Fibroblast of skin of right biceps (primary cell): ENCODE results near the gene GSG1L.

ENCODE experiments used
- DNase-seq: peaks from one replicate; pipeline ENCODE4 v3.0.0-alpha.2; 2013

The GSG1L gene

DNA sequence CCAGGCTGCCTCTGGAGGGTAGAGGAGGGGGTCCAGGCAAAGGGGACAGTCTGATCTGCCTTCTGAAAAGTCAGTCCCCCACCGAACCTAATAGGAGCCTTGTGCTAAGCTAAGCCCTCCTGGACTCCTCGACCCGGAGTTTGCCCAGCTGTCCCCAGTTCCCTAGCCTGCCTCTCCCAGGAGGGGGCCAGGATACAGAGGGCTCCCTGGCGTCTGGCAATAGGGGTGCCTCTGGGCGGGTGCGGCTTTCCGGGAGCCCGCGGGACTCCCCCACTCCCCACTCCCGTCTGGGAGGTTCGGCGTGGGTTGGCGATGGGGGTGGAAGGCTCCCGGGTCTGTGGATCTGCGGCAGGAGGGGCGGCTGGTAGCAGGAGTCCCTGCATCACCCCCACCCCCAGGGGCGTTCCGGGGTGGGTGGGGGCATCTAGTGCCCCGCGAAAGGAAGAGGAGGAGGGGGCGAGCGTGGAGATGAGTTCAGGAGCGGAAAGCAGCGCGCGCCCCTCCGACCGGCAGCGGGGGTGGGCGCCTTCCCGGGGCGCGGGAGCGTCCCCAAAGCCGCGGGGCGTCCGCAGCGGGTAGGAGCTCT lies 1.2 kb downstream of the GSG1L start:
- DNase-seq: no peak

DNA sequence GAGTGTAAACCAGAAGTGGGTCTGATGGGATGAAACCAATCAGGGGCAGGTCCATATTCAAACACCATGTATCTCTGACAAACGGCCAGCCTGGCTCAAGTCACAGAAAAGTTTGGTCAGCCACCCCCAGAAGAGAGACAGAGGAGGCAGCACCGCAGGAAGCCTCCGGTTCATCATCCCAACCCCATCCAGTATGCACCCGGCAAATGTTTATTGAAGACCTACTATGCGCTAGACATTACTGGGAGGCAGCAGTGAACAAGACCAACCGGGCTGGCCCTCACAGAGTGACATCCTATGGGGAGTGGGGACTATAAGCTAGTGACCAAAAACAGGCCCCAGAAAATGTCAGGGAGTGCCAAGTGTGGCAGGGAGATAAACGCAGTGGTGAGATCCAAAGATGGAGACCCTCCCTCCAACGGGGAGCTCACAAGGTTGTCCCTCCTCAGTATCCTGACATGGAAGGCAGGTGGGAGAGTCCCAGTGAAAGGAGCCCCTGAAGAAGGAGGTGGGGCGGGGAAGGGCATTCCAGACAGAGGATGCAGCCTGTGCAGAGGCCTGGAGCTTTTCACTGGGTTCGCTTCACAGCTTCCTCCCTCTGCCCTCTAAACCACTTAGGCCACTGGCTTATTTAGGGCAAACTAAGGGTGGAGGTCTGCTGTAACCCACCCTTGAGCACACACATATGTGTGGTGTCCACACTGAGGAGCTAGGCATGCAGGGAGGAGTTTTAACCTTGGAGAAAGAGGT lies 2.0 kb downstream of the GSG1L start:
- DNase-seq: no peak

DNA sequence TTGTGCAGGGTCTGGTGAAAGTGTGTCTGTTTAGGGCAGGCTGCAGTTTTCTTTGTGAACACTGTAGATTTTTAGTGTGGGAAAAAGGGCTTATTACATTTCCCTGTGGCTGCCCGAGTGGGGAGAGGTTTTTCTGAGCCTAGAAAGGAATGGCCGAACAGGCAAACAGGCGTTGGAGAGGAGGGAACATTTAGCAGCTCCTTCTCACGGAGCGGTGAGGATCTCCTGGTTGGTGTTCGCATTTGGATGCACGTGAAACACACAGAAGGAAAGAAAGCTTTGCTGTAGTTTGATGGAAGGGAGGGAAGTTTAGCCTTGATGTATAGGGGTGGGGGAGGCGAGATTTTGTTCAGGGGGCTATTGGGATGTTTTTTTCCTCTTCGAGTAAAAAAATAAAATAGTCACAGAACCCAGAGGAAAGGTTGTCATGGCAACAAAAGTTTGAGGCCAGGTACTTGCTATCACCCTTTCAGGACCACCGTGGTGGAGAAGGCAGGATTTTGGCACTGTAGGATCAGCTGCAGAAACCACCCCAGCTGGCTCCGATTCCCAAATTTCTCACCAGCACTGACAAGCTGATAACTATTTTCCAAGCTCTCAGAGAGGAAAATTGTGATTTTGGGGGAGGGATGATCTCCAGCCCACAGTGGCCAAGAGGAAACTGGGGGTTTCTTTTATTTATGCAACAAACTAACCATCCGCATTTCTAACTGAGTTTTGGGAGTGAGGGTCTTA lies 3.5 kb downstream of the GSG1L start:
- DNase-seq: no peak

DNA sequence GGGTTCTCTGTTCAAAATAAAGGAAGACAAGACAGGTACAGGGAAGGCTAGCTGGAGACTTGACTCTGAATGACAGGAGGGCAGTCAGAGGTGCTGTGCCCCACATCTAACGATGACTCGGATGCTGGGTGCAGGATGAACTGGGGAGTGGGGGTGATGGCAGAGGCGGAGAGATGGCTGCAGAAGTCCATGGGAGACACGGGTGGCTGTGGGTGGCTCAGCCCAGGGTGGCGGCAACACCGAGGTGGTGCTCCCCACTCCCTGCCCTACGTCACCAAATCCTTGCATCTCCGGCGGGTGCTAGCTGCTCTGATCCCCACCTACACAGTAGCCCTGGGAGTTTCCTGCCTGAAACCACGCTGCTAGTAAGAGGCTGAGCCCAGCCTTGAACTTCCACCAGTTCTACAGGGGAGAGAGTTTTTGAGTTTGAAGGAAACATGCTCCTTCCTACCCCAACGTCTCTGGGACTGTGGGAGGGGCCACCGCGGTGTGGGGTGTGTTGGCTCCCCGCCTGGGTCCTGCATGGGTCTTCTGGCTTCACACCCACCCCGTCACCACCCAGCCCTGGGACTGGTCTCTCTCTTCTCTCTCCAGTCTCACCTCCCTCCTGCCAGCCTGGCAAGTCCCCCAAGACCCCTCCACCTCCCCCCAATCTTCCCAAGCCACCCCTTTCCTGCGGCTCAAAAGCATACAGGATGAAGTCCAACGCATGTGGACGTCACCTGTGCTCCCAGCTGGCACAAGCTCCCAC lies 4.5 kb downstream of the GSG1L start:
- no peak for DNase-seq

DNA sequence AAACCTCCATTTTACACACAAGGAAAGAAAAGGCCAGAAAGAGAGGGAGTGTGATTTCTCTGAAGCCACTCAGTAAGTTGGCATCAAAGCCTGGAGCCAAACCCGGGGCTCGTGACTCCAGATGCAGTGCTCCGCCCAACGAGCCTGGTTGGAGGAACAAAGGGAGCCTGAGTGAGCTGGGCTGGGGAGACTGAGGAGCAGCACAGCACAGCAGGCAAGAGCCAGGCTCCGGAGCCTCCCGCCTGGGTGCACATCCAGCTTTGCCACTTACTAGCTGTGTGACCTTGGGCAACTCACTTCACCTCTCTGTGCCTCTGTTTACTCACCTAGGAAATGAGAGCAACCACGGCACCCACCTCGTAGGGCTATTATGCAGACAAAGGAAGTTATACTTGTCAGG lies 5.6 kb downstream of the GSG1L start:
- no peak for DNase-seq

DNA sequence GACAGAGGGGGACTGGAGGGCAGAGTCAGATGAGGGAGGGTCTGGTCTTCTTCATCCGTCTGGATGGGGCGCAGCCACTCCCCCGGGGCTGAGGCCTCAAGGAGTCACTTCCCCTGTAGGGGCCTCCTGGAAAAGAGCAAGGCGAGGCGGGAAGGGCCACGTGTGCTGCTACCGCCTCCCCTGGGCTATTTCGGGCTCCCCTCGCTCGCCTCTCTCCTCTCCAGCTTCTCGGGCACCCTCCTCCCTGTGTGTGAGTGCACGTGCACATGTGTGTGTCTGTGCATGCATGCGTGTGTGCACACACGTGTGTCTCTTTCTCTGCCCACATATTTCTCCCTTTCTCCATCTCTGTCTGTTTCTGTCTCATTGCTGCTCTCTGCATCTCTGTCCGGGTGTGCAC lies 10.1 kb downstream of the GSG1L start:
- no peak for DNase-seq

DNA sequence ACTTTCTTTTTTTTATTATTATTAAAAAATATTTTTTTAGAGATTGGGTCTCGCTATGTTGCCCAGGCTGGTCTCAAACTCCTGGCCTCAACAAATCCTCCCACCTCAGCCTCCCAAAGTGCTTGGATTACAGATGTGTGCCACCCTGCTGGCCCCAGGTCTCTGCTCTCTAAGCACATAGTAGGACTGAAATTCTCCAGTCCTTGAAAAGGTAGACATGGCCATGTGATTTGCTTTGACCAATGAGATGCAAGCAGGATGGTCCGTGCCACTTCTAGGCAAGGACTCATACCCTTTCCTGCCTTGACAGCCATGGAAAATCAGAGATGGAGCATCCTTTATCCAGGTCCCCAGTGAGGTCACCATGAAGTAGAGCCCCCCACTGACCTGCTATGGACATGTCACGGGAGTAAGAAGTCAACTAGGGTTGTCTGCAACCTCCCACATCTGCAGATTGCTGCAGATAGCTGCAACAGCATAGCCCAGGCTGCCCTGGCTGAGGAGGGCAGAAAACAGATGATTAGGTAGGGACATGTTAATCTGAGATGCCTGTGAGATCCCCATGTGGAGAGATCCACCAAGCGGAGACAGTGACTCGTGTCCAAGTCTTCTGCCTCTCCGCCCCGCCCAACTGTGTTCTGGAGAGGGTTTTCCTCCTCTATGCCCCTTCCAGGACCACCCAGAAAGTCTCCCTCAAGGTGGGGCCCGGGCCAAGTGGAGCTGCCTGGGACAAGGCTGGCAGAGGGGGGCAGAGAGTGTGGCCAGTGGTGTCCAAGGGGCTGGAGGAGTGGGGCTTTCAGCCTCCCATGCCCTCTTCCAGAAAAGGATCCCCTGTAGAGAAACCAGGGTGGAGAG lies 11.0 kb downstream of the GSG1L start:
- DNase-seq: no peak

DNA sequence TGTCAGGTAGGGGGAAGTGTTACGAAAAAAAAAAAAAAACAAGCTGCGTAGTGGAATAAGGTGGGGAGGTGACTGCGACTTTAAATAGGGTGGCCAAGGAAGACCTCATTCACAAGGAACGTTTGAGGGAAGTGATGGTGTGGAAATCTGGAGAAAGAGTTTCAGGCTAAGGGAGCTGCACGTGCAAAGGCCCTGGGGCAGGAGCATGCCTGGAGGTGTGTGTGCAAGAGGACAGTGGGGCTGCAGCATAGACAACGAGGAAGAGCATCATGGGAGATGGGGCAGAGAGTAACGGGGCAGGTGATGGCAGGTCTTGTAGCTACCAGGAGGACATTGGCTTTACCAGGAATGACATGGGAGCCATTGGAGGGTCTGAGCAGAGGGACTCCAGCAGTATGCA lies 12.0 kb downstream of the GSG1L start:
- DNase-seq: no peak

DNA sequence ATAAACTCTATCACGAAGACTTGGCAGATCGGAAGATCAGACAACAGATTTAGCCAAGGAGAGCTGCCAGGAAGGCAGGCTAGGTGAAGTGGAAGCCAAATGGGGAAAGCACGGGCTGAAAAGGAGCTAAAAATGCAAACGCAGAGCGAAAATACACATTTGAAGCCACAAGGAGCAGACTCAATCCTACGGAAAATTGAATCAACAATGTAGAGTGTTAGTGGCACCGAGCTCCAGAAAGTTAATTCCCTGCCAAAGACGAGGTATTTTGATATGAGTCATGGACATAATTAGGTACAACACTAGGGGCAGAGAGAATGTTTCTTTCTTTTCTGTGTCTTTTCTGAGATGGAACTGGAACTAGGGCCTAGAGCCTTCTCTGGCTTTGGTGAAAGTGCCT lies 20.7 kb downstream of the GSG1L start:
- DNase-seq: peak; percentile 26

DNA sequence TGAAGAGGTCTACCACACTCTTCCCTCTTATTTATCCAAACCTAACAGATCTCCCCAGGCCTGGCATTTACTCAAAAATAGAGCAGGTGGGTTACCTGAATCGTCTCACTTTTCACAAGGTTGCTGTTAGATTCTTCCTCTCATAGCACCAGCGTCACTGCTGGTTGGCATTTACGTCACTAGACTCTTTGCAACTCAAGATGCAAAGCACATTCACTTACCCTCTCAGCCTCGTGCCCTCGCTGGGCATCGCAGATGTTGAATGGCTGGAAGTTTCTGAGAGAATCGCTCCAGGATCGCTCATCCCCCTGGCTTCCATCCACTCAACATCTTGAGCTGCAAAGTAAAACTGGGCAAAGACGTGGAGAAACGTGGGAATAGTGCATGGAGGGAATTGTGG lies 21.9 kb downstream of the GSG1L start:
- DNase-seq: no peak

DNA sequence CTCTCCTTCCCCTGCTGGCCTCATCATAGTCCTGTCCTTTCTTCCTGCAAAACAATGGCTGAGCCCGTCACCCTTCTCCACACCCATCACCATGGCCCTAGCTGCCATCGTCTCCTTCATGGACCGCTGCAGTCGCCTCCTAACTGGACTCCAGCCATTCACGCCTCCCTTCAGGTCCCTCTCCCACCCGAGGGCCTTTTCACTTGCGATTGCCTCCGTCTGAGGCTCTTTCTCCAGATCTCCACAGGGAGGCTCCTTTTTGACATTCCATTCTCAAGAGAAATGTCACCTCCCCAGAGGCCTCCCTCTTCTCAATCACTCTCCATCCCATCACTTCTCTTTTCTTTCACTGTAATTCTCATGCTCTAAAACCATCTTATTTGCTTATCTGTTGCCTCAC lies 23.5 kb downstream of the GSG1L start:
- no peak for DNase-seq

DNA sequence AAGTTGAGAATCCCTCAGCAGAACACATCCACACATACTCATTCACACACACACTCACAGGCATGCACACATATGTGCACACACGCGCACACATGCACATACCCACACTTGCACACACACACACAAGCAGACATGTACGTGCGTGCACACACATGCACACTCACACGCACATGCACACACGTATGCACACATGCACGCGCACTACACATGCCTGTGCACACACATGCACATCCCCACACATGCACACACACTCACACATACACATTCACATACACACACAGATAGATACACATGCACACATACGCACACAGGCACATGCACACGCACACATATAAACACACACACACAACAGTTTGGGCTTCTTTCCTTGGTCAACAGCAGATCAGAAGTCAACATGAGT lies 24.0 kb downstream of the GSG1L start:
- no peak for DNase-seq

DNA sequence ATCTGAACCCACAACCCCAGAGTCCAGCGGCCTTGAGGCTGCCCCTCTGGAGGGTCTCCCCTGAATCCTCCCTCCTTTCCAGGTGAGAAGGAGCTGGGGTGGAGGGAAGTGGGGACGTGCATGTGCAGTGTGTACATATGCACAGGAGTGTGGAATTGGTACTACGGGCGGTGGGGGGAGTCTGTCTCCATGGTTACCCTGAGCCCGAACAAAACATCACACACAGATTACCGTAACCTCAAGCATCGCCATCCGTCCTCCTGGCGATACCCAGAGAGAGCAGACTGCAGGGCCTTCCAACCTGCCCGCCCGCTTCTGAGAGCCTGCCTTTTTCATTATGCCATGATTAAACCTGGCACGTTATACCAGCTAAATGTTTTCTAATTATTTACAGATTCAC lies 25.1 kb downstream of the GSG1L start:
- DNase-seq: no peak

DNA sequence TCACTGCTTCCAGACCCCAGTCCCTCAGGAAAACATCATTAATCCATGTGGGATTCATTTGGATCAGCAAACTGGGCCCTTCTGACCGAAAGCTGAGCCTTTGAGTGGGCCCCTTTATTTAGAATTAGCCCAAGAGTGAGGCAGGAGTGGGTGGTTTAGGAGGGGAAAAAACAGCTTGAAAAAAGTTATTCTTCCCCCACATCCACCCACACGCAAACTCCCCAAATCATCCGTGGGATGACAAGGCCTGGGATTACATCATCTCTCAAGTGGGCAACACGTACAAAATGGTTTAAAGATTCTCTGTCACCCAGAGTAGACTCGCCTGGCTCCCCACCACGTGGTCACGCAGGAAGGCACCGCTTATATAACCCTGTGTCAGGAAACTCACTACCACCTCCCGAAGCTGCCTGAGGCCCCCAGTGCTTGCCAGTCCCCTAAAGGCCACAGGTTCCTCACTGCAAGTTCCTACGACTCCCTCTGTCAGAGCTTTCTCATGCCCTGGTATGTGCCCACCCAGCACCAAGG lies 27.6 kb downstream of the GSG1L start:
- DNase-seq: no peak

DNA sequence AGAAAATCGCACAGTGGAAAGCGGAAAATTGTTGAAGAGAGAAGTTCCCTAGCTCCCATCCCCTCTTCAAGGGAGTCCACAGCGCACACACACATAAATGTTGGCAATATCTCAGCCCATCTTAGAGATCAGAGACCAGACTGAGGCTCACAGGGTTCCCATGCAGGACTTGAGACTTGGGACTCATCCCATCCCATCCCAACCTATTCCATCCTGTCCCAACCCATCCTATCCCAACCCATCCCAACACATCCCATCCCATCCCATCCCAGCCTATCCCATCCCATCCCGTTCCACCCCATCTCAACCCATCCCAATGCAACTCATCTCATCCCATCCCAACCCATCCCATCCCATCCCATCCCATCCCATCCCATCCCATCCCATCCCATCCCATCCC lies 29.6 kb downstream of the GSG1L start:
- DNase-seq: no peak

DNA sequence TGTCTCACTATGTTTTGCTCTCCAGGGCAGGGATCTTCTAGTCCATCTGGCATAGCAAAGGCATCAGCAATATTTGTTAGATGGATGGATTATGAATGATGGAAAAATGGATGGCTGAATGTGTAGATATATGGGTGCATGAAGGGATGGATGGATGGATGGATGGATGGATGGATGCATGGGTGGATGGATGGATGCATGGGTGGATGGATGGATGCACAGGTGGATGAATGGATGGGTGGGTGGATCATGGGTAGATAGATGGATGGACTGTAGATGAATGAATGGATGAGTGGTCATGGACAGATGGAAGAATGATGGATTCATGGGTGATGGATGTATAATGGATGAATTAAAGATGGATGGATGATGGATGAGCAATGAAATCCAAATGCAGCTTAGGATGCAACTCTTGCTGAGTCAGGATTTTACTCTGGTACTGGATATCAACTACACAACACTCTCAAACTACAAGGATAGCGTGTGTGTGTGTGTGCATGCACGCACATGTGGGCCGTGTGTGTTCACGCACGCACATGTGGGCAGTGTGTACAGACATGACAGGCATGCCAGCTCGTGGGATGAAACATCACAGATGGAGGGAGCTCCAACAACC lies 34.0 kb downstream of the GSG1L start:
- no peak for DNase-seq

DNA sequence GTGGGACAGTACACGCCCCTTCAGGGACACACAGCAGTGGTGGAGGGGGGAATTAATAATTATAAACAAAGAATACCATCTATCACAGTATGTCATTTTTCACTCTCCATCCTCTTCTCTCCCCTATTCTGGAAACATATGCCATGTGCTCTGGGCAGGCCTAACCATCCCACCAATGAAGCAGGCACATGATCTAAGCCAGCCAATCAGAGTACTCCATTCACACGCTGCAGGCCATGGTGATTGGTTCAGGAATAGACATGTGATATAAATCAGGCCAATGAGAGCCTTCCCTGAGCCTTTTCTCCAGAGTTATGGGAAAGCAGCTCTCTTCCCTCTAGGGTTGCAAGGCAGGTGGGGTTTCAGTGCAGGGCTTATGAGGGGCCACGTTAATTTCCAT lies 36.5 kb downstream of the GSG1L start:
- no peak for DNase-seq

DNA sequence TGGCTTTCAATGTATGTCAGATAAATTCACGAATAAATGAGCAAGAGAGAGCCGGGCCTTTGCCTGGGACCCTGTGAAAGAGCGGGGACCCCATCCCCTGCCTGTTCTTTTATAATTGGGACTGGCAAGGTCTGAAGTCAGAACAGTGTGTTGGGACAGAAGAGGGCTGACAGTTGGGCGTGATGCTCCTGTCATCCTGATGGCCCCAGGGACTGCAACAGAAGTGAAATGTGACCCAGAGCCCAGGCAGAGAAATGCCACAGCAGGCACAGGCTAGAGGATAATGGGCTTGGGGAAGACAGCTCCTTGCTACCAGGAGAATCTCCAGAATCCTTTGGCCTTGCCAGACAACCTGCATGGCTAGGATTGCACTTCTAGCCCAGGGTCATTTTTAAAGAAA lies 37.9 kb downstream of the GSG1L start:
- no peak for DNase-seq

DNA sequence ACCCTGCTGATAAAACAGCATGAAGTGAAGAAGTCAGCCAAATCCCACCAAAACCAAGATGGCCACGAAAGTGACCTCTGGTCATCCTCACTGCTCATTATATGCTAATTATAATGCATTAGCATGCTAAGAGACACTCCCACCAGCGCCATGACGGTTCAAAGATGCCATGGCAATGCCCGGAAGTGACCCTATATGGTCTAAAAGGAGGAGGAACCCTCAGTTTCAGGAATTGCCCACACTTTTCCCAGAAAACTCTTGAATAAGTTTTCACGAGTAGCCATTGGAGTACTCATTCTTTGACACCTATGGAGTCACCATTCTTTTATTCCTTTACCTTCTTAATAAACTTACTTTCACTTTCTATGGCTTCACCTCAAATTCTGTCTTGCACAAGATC lies 44.3 kb downstream of the GSG1L start:
- DNase-seq: no peak

DNA sequence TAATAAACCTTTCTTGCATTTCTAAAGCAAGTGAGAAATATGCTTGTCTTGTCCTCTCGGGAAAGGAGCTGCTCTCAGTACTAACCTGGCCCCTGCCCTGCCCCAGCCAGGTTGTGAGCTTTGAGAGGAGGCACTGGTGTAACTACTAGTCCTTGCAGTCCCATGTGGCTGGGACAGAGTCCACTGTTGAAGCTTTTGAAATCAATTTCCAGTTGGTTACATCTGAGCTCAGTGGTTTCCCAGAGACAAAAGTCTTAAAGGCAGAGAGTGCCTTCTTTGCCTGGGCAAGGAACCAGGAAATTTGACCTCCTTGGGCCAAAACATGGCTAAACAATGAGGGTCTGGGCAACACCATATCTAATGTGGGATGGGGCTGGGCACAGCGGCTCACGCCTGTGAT lies 48.7 kb downstream of the GSG1L start:
- no peak for DNase-seq

DNA sequence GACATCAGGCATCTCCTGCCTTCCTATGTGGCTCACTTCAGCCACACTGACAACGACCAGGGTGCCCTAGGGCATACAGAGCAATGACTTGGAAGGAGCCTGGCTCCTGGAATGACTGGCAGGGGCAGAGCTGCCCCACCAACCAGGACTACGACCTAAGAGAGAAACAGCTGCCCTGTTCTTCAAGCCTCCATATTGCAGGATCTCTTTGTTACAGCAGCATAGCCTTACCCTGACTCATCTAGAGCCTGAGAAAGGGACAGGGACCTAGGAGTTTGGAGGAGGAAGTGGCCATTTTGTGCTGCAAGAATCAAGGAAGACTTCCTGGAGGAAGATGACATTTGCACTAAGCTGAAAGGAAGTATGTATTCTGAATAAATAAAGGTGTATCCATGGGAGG lies 49.6 kb downstream of the GSG1L start:
- DNase-seq: no peak

DNA sequence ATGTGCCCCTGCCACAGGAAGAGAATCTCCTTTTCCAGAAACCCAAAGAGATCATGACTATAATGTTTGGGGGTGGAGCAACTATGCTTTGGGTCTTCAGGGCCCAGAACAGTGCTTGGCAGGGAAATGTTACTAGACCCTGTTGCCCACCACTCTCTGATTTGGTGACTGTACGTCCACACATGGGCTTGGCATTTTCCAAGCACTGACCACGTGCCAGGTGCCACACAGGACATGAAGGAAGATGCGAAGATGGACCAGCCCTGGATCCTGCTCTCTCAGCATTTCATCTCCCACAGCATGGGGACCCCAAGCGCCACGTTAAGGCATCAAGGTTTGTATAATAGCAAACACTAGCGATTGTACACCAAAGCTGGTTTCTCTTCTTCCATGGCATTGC lies 50.1 kb downstream of the GSG1L start:
- DNase-seq: no peak
